Measurements from ENCODE around the gene PLEKHA7.

GRCh38 chr11:16738193-16738946 is 275.8 kb downstream of the PLEKHA7 start, which contains the start of gene C11orf58:
- TF ChIP-seq POLR2A (IDR thresholded peaks at IDR 0.05) = peak; percentile 23 to 91
- TF ChIP-seq POLR2AphosphoS5 (IDR thresholded peaks at IDR 0.05; ENCODE audit: insufficient read depth in 1 of 2, low read depth in 1 of 2) = peak; percentile 95 to 99
- TF ChIP-seq, protein P1, sequence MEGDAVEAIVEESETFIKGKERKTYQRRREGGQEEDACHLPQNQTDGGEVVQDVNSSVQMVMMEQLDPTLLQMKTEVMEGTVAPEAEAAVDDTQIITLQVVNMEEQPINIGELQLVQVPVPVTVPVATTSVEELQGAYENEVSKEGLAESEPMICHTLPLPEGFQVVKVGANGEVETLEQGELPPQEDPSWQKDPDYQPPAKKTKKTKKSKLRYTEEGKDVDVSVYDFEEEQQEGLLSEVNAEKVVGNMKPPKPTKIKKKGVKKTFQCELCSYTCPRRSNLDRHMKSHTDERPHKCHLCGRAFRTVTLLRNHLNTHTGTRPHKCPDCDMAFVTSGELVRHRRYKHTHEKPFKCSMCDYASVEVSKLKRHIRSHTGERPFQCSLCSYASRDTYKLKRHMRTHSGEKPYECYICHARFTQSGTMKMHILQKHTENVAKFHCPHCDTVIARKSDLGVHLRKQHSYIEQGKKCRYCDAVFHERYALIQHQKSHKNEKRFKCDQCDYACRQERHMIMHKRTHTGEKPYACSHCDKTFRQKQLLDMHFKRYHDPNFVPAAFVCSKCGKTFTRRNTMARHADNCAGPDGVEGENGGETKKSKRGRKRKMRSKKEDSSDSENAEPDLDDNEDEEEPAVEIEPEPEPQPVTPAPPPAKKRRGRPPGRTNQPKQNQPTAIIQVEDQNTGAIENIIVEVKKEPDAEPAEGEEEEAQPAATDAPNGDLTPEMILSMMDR (IDR thresholded peaks at IDR 0.05) = no peak

Measured in vagina (tissue), 2 donors.